HEK293T (cell line): ENCODE measurements around the gene LRRC52.

ENCODE experiments used
- CTBP1 ChIP-seq: fragments of 450-650 bp; IDR thresholded peaks from 2 replicates; pipeline ENCODE4 v1.6.1; 2016; ENCODE audit warnings: borderline replicate concordance
- FOXA1 ChIP-seq: fragments of 450-650 bp; IDR thresholded peaks from 2 replicates; pipeline ENCODE4 v1.6.1; 2016; ENCODE audit warnings: mild to moderate bottlenecking

DNA sequence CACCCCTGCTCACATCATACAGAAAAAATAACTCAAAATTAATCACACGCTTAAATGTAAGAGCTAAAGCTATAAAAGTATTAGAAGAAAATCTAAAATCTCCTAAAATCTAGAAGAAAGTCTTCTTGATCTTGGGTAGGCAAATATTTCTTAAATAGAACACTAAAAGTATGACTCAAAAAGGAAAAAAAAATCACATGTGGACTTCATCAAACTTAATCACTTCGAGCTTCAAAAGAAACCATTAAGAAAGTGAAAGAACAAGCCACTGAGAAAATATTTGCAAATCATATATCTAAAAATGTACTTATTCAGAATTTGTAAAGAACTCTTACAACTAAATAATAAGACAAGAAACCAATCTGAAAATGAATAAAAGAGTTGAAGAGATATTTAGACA lies 32.7 kb downstream of the LRRC52 start:
- TF ChIP-seq FOXA1 (no peak), CTBP1 (no peak)
